Esophagus muscularis mucosa (tissue), 4 donors: ENCODE data around the gene B9D2. TPM values are rescaled to one million over a fixed set of nuclear protein-coding genes. Genes with fewer than 3 reads are reported as not detected.

ENCODE experiments used
- DNase-seq: peaks from one replicate; pipeline ENCODE4 v3.0.0-alpha.2; 2017; ENCODE audit errors: extremely low spot score
- H3K27ac ChIP-seq, 4 donors: fragments of 200-600 bp; sonication (generic); replicated peaks in 1 of 4; 1 replicate in 3 of 4; 2 replicates in 1 of 4; pipeline ENCODE4 v1.5.1; 2016 to 2019; ENCODE audit warnings: mild to moderate bottlenecking in 1 of 4
- H3K27me3 ChIP-seq, 4 donors: fragments of 200-600 bp; sonication (generic); one replicate each; pipeline versions ENCODE4 v1.5.1 to v1.6.0; 2016 to 2019
- H3K36me3 ChIP-seq, 4 donors: fragments of 200-600 bp; sonication (generic); one replicate each; pipeline ENCODE4 v1.5.1; 2016 to 2019
- H3K4me1 ChIP-seq, 4 donors: fragments of 200-600 bp; sonication (generic); one replicate each; pipeline ENCODE4 v1.5.1; 2016 to 2019
- H3K4me3 ChIP-seq, 4 donors: fragments of 200-600 bp; sonication (generic); 1 replicate in 2 of 4; 2 replicates in 2 of 4; pipeline ENCODE4 v1.5.1; 2016 to 2019; ENCODE audit warnings: mild to moderate bottlenecking in 4 of 4, moderate library complexity in 1 of 4
- H3K9me3 ChIP-seq, 4 donors: fragments of 200-600 bp; sonication (generic); 1 replicate in 3 of 4; 2 replicates in 1 of 4; pipeline ENCODE4 v1.5.1; 2016 to 2019
- EP300 ChIP-seq: sonication (generic); formaldehyde crosslinking; IDR thresholded peaks from one replicate; pipeline ENCODE4 v1.6.1; 2017; ENCODE audit warnings: antibody characterized with exemption
- POLR2A ChIP-seq: fragments of 450-650 bp; IDR thresholded peaks from one replicate; pipeline ENCODE4 v1.6.1; 2017; ENCODE audit warnings: antibody characterized with exemption, moderate library complexity, mild to moderate bottlenecking, low read depth
- POLR2AphosphoS5 ChIP-seq, 2 donors: sonication (generic); formaldehyde crosslinking; IDR thresholded peaks; one replicate each; pipeline ENCODE4 v1.6.1; 2017; ENCODE audit warnings: antibody characterized with exemption in 2 of 2
- WGBS: methylation state at CpG from one replicate; pipeline ENCODE4 v1.1.5; 2018; 5-methylcytosine and 5-hydroxymethylcytosine counted together
- intact Hi-C: fragments of 100-400 bp; cut with DNase I; formaldehyde crosslinking; loops from one replicate; pipeline ENCODE4 v1.15.1; 2023
- total RNA-seq, 4 donors: library from RNA; depleted of rRNA; stranded (reverse); fragments of >200 nt; gene quantifications; one replicate each; pipeline versions ENCODE4 v1.1.0 to v1.2.1, GENCODE V29; 2016
- TF ChIP-seq, protein P1 (sequence below), 3 experiments: fragments of 200-600 bp in 2 of 3; fragments of 450-650 bp in 1 of 3; sonication (generic) in 2 of 3; IDR thresholded peaks; one replicate each; pipeline ENCODE4 v1.5.1; 2017 to 2019; ENCODE audit warnings: antibody characterized with exemption in 3 of 3, mild to moderate bottlenecking in 2 of 3, moderate library complexity in 1 of 3

B9D2 gene
- total RNA-seq, 4 donors from 2014 or later = 4.9 to 9.3 (median 6.9) TPM

DNA sequence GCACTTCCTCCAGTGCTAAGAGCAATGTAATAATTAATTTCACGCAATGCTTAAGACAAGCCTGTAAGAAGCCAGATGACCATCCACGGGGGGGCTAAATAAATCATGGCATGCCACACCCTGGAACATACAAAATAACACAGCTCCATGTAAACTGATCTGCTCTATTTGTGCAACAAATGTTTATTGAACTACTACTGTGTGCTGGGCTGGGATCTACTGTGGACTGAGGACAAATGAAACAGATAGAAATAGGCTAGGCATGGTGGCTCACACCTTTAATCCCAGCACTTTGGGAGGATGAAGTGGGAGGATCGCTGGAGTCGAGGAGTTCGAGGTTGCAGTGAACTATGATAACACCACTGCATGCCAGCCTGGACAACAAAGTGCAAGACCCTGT lies 31.5 kb downstream of the B9D2 start:
- Histone ChIP-seq H3K36me3 (peaks cover 9 to 72% (median 48%) of the 10 kb centered on the region in 4 donors), H3K4me1 (peaks cover 17 to 21% (median 18%) of the 10 kb centered on the region in 4 donors), H3K4me3 (no peak overlapping the region), H3K9me3 (no peaks in the 10 kb centered on the region), H3K27ac (no peak overlapping the region), H3K27me3 (no peaks in the 10 kb centered on the region)
- intact Hi-C loops = no loop called here
- 92% methylated on average over 5 of the region's 5 CpGs for WGBS
- TF ChIP-seq, protein P1, sequence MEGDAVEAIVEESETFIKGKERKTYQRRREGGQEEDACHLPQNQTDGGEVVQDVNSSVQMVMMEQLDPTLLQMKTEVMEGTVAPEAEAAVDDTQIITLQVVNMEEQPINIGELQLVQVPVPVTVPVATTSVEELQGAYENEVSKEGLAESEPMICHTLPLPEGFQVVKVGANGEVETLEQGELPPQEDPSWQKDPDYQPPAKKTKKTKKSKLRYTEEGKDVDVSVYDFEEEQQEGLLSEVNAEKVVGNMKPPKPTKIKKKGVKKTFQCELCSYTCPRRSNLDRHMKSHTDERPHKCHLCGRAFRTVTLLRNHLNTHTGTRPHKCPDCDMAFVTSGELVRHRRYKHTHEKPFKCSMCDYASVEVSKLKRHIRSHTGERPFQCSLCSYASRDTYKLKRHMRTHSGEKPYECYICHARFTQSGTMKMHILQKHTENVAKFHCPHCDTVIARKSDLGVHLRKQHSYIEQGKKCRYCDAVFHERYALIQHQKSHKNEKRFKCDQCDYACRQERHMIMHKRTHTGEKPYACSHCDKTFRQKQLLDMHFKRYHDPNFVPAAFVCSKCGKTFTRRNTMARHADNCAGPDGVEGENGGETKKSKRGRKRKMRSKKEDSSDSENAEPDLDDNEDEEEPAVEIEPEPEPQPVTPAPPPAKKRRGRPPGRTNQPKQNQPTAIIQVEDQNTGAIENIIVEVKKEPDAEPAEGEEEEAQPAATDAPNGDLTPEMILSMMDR (IDR thresholded peaks at IDR 0.05) = no peak
- no peak for TF ChIP-seq EP300
- TF ChIP-seq POLR2A = no peak
- TF ChIP-seq POLR2AphosphoS5 (IDR thresholded peaks at IDR 0.05) = no peak
- no peak for DNase-seq

DNA sequence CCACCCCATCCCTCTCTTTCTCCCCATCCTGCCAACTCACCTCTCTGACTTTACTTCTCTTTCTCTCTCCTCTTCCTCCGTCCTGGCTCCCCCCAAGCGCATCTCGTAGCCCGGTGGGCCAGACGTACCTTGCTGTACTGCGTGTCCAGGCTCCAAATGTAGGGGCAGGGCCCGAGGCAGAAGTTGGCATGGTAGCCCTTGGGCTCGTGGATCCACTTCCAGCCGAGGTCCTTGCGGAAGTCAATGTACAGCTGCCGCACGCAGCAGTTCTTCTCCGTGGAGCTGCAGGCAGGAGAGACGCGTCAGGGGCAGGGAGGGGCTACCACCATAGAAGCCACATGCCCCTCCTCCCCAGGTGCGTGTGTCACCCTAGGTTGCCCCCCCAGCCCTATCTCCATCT lies 31.9 kb downstream of the B9D2 start:
- Histone ChIP-seq H3K36me3 (peaks cover 9 to 72% (median 43%) of the 10 kb centered on the region in 4 donors), H3K27me3 (no peaks in the 10 kb centered on the region), H3K27ac (no peak overlapping the region), H3K9me3 (no peaks in the 10 kb centered on the region), H3K4me3 (no peak overlapping the region), H3K4me1 (peaks cover 21 to 26% (median 23%) of the 10 kb centered on the region in 4 donors)
- intact Hi-C loops = no loop called here
- 91% methylated on average over 15 of the region's 16 CpGs for WGBS
- TF ChIP-seq, protein P1 (IDR thresholded peaks at IDR 0.05) = no peak
- TF ChIP-seq POLR2A (no peak), EP300 (no peak), POLR2AphosphoS5 (IDR thresholded peaks at IDR 0.05) (no peak)
- no peak for DNase-seq

DNA sequence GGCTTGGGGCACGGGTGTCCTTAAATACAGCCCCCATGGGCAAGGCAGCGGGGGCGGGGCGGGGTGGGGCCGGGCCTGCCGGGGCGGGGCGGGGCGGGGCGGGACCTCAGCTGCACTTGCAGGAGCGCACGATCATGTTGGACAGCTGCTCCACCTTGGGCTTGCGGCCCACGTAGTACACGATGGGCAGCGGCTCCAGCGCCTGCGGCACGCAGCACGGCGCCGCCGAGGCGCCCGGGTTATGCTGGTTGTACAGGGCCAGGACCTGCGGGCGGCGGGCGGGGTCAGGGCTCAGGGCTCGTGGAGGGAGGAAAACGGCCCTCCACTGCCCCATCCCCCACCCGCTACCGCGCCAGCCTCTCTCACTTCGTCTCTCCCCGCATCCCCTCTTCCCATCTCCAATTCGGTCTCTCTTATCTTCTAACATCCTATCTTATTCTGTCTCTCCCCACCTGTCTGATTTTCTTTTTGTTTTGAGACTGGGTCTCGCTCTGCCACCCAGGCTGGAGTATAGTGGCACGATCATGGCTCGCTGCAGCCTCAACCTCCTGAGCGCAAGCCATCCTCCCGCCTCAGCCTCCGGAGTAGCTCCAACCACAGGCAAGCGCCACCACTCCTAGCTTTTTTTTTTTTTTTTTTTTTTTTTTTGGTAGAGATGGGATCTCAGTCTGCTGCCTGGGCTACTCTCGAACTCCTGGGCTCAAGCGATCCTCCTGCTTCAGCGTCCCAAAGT lies 32.8 kb downstream of the B9D2 start:
- H3K4me3 ChIP-seq = no peak overlapping the region
- peaks cover 30 to 35% (median 31%) of the 10 kb centered on the region in 4 donors for H3K4me1 ChIP-seq
- WGBS = 80% methylated on average over 32 of the region's 47 CpGs
- TF ChIP-seq EP300 (no peak), POLR2AphosphoS5 (IDR thresholded peaks at IDR 0.05) (no peak)
- TF ChIP-seq, protein P1 (IDR thresholded peaks at IDR 0.05) = no peak
- no peak overlapping the region for H3K27ac ChIP-seq
- H3K36me3 ChIP-seq = peaks cover 9 to 67% (median 42%) of the 10 kb centered on the region in 4 donors
- intact Hi-C loops = no loop called here
- no peaks in the 10 kb centered on the region for H3K27me3 ChIP-seq
- DNase-seq = no peak
- H3K9me3 ChIP-seq = no peaks in the 10 kb centered on the region

DNA sequence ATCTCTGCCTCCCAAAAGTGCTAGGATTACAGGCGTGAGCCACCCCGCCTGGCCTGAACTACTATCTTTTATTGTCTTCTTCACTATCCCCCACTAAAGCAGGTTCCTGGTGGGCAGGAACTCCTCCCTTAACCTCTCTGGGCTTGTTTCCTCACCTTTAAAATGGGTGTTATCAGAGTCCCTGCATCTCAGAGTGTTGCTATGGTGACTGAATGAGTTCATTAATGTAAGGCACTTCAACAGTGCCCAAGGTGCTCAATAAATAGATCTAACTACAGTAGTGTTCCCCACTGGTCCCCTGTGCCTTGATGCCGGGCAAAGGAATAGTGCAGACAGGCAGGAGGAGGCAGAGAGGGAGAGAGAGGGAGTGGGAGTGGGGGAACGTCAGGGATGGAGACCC lies 33.5 kb downstream of the B9D2 start:
- TF ChIP-seq, protein P1 (IDR thresholded peaks at IDR 0.05) = no peak
- TF ChIP-seq POLR2AphosphoS5 (IDR thresholded peaks at IDR 0.05) = no peak
- no peak for TF ChIP-seq EP300
- no peak for TF ChIP-seq POLR2A
- Histone ChIP-seq H3K36me3 (peaks cover 9 to 60% (median 41%) of the 10 kb centered on the region in 4 donors), H3K9me3 (no peaks in the 10 kb centered on the region), H3K4me1 (peaks cover 36 to 41% (median 37%) of the 10 kb centered on the region in 4 donors), H3K4me3 (no peak overlapping the region), H3K27ac (no peak overlapping the region), H3K27me3 (no peaks in the 10 kb centered on the region)
- 81% methylated on average over 4 of the region's 4 CpGs for WGBS
- intact Hi-C loops = no loop called here
- no peak for DNase-seq
